Osteocyte (in vitro differentiated cells): Measurements from ENCODE around the gene SMCO4. TPM values are rescaled to one million over a fixed set of nuclear protein-coding genes. Genes with fewer than 3 reads are reported as not detected.

ENCODE experiments used
- DNase-seq: peaks from one replicate; pipeline ENCODE4 v3.0.0; 2021; ENCODE audit warnings: mixed read lengths; ENCODE audit not compliant: unreplicated experiment; ENCODE audit errors: extremely low spot score
- H3K27ac Mint-ChIP-seq: one replicate; pipeline ENCODE4 v1.8.0; 2021; ENCODE audit warnings: mild to moderate bottlenecking, mixed read lengths; ENCODE audit not compliant: unreplicated experiment
- H3K27me3 Mint-ChIP-seq: one replicate; pipeline ENCODE4 v1.8.0; 2021; ENCODE audit warnings: mixed read lengths; ENCODE audit not compliant: unreplicated experiment
- H3K36me3 Mint-ChIP-seq: one replicate; pipeline ENCODE4 v1.8.0; 2021; ENCODE audit warnings: mixed read lengths; ENCODE audit not compliant: unreplicated experiment
- H3K4me1 Mint-ChIP-seq: one replicate; pipeline ENCODE4 v1.8.0; 2021; ENCODE audit warnings: mixed read lengths; ENCODE audit not compliant: unreplicated experiment
- H3K4me3 Mint-ChIP-seq: one replicate; pipeline ENCODE4 v1.8.0; 2021; ENCODE audit warnings: mild to moderate bottlenecking, moderate library complexity, mixed read lengths; ENCODE audit not compliant: unreplicated experiment
- H3K9me3 Mint-ChIP-seq: one replicate; pipeline ENCODE4 v1.8.0; 2021; ENCODE audit warnings: mixed read lengths; ENCODE audit not compliant: unreplicated experiment
- CTCF ChIP-seq: fragments of 200-600 bp; sonication (generic); IDR thresholded peaks from 2 replicates; pipeline ENCODE4 v1.5.0; 2021; ENCODE audit warnings: antibody characterized with exemption, mild to moderate bottlenecking, moderate library complexity
- total RNA-seq: library from RNA; stranded (reverse); gene quantifications from 2 replicates; pipeline ENCODE4 v1.2.1, GENCODE V29; 2021

The SMCO4 gene
- total RNA-seq, 1 donor from 2014 or later = 14.7 TPM

GRCh38 chr11:93480756-93481155 is 62.4 kb downstream of the SMCO4 start:
- Mint-ChIP-seq H3K27ac (no peak overlapping the region), H3K9me3 (no peaks in the 10 kb centered on the region), H3K36me3 (peaks cover 2% of the 10 kb centered on the region), H3K4me1 (peaks cover 38% of the 10 kb centered on the region), H3K27me3 (no peaks in the 10 kb centered on the region), H3K4me3 (no peak overlapping the region)
- no peak for TF ChIP-seq CTCF
- no peak for DNase-seq

GRCh38 chr11:93480256-93480655 is 62.9 kb downstream of the SMCO4 start:
- TF ChIP-seq CTCF = no peak

GRCh38 chr11:93478841-93479240 is 64.3 kb downstream of the SMCO4 start:
- peaks cover 2% of the 10 kb centered on the region for H3K36me3 Mint-ChIP-seq
- H3K27me3 Mint-ChIP-seq = no peaks in the 10 kb centered on the region
- H3K27ac Mint-ChIP-seq = no peak overlapping the region
- no peak for TF ChIP-seq CTCF
- H3K4me1 Mint-ChIP-seq = peaks cover 22% of the 10 kb centered on the region
- no peaks in the 10 kb centered on the region for H3K9me3 Mint-ChIP-seq
- no peak overlapping the region for H3K4me3 Mint-ChIP-seq
- no peak for DNase-seq

More at GRCh38 chr11:93480256-93480655, 62.9 kb downstream of the SMCO4 start:
- no peaks in the 10 kb centered on the region for H3K9me3 Mint-ChIP-seq
- H3K36me3 Mint-ChIP-seq = peaks cover 2% of the 10 kb centered on the region
- peaks cover 33% of the 10 kb centered on the region for H3K4me1 Mint-ChIP-seq
- no peak for DNase-seq
- H3K27ac Mint-ChIP-seq = no peak overlapping the region
- no peak overlapping the region for H3K4me3 Mint-ChIP-seq
- H3K27me3 Mint-ChIP-seq = no peaks in the 10 kb centered on the region

- TF ChIP-seq CTCF = no peak
- Mint-ChIP-seq H3K36me3 (peaks cover 4% of the 10 kb centered on the region), H3K4me1 (peaks cover 20% of the 10 kb centered on the region), H3K9me3 (no peaks in the 10 kb centered on the region), H3K27ac (no peak overlapping the region), H3K27me3 (no peaks in the 10 kb centered on the region), H3K4me3 (no peak overlapping the region)
- DNase-seq = no peak
Measured at GRCh38 chr11:93477684-93478234, 65.4 kb downstream of the SMCO4 start.

- Mint-ChIP-seq H3K9me3 (no peaks in the 10 kb centered on the region), H3K4me1 (peaks cover 20% of the 10 kb centered on the region), H3K4me3 (no peak overlapping the region), H3K36me3 (peaks cover 5% of the 10 kb centered on the region), H3K27me3 (no peaks in the 10 kb centered on the region), H3K27ac (no peak overlapping the region)
- no peak for TF ChIP-seq CTCF
- DNase-seq = no peak
Measured at GRCh38 chr11:93476796-93477195, 66.4 kb downstream of the SMCO4 start.
